Endothelial cell (in vitro differentiated cells): Measurements from ENCODE around the gene NUMA1. TPM values are rescaled to one million over a fixed set of nuclear protein-coding genes. Genes with fewer than 3 reads are reported as not detected.

Source experiments
- DNase-seq: peaks from one replicate; pipeline ENCODE4 v3.0.0; 2021; ENCODE audit warnings: low spot score
- H3K27ac Mint-ChIP-seq: one replicate; pipeline ENCODE4 v1.8.0; 2021; ENCODE audit warnings: mixed read lengths, inconsistent platforms; ENCODE audit not compliant: unreplicated experiment
- H3K27me3 Mint-ChIP-seq: one replicate; pipeline ENCODE4 v1.8.0; 2021; ENCODE audit warnings: mild to moderate bottlenecking, moderate library complexity, mixed read lengths, inconsistent platforms; ENCODE audit not compliant: unreplicated experiment
- H3K36me3 Mint-ChIP-seq: one replicate; pipeline ENCODE4 v1.8.0; 2021; ENCODE audit warnings: mild to moderate bottlenecking, low read depth, mixed read lengths, inconsistent platforms; ENCODE audit not compliant: unreplicated experiment
- H3K4me1 Mint-ChIP-seq: one replicate; pipeline ENCODE4 v1.8.0; 2021; ENCODE audit warnings: mild to moderate bottlenecking, mixed read lengths, inconsistent platforms; ENCODE audit not compliant: unreplicated experiment
- H3K4me3 Mint-ChIP-seq: one replicate; pipeline ENCODE4 v1.8.0; 2021; ENCODE audit warnings: mild to moderate bottlenecking, mixed read lengths, inconsistent platforms; ENCODE audit not compliant: unreplicated experiment
- H3K9me3 Mint-ChIP-seq: one replicate; pipeline ENCODE4 v1.8.0; 2021; ENCODE audit warnings: mixed read lengths, inconsistent platforms; ENCODE audit not compliant: unreplicated experiment
- total RNA-seq: library from RNA; stranded (reverse); fragmentation: NEBNext Ultra II Directional; extraction: Animal tissue kit (Norgen Biotek cat#: 25700); gene quantifications from one replicate; pipeline ENCODE4 v1.2.1, GENCODE V29; 2021; ENCODE audit not compliant: unreplicated experiment
- TF ChIP-seq, protein P1 (sequence below): fragments of 200-600 bp; sonication (generic); IDR thresholded peaks from one replicate; pipeline ENCODE4 v1.5.0; 2021; ENCODE audit warnings: antibody characterized with exemption; ENCODE audit not compliant: unreplicated experiment

Gene NUMA1
- total RNA-seq, 1 donor from 2014 or later = 173 TPM

DNA sequence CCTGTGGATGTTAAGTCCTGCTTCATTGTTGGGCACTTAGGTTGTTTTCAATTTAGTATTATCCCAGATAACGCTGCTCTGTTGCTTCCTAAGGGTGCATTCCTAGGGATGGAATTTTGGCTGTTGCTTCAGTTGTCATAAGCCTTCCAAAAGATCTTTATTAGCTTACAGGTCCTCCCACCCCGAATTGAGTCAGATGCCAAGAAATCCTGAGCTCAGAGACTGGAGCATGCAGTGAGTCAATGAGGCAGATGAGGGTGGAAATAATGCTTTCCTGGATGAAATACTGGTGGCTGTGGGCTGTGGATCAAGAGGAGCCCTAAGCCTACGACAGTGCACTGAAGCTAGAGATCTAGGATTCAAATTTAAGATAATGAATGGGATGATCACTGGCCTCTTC is 92.3 kb downstream of the NUMA1 start:
- no peak overlapping the region for H3K4me3 Mint-ChIP-seq
- H3K36me3 Mint-ChIP-seq = peaks cover 8% of the 10 kb centered on the region
- TF ChIP-seq, protein P1, sequence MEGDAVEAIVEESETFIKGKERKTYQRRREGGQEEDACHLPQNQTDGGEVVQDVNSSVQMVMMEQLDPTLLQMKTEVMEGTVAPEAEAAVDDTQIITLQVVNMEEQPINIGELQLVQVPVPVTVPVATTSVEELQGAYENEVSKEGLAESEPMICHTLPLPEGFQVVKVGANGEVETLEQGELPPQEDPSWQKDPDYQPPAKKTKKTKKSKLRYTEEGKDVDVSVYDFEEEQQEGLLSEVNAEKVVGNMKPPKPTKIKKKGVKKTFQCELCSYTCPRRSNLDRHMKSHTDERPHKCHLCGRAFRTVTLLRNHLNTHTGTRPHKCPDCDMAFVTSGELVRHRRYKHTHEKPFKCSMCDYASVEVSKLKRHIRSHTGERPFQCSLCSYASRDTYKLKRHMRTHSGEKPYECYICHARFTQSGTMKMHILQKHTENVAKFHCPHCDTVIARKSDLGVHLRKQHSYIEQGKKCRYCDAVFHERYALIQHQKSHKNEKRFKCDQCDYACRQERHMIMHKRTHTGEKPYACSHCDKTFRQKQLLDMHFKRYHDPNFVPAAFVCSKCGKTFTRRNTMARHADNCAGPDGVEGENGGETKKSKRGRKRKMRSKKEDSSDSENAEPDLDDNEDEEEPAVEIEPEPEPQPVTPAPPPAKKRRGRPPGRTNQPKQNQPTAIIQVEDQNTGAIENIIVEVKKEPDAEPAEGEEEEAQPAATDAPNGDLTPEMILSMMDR = no peak
- H3K9me3 Mint-ChIP-seq = no peaks in the 10 kb centered on the region
- no peak for DNase-seq
- H3K4me1 Mint-ChIP-seq = no peaks in the 10 kb centered on the region
- H3K27me3 Mint-ChIP-seq = peaks cover 3% of the 10 kb centered on the region
- H3K27ac Mint-ChIP-seq = no peak overlapping the region

- Mint-ChIP-seq H3K27me3 (peaks cover 3% of the 10 kb centered on the region), H3K27ac (no peak overlapping the region), H3K9me3 (no peaks in the 10 kb centered on the region), H3K36me3 (peaks cover 6% of the 10 kb centered on the region), H3K4me1 (no peaks in the 10 kb centered on the region), H3K4me3 (no peak overlapping the region)
- no peak for DNase-seq
- TF ChIP-seq, protein P1 = no peak
Measured at GRCh38 chr11:71987521-71987920, 92.8 kb downstream of the NUMA1 start.

GRCh38 chr11:71986131-71986530 is 94.2 kb downstream of the NUMA1 start:
- H3K4me1 Mint-ChIP-seq = no peaks in the 10 kb centered on the region
- H3K27ac Mint-ChIP-seq = no peak overlapping the region

GRCh38 chr11:71979602-71980001 is 100.7 kb downstream of the NUMA1 start:
- H3K9me3 Mint-ChIP-seq = no peaks in the 10 kb centered on the region
- DNase-seq = no peak
- H3K4me1 Mint-ChIP-seq = no peaks in the 10 kb centered on the region
- H3K36me3 Mint-ChIP-seq = peaks cover 6% of the 10 kb centered on the region
- TF ChIP-seq, protein P1 = no peak
- H3K27ac Mint-ChIP-seq = no peak overlapping the region
- no peaks in the 10 kb centered on the region for H3K27me3 Mint-ChIP-seq
- H3K4me3 Mint-ChIP-seq = no peak overlapping the region

More at GRCh38 chr11:71986131-71986530, 94.2 kb downstream of the NUMA1 start:
- DNase-seq = no peak
- H3K4me3 Mint-ChIP-seq = no peak overlapping the region
- H3K27me3 Mint-ChIP-seq = peaks cover 3% of the 10 kb centered on the region
- peaks cover 6% of the 10 kb centered on the region for H3K36me3 Mint-ChIP-seq
- TF ChIP-seq, protein P1 = no peak
- H3K9me3 Mint-ChIP-seq = no peaks in the 10 kb centered on the region

GRCh38 chr11:71979094-71979493 is 101.2 kb downstream of the NUMA1 start:
- no peak for DNase-seq
- Mint-ChIP-seq H3K27me3 (no peaks in the 10 kb centered on the region), H3K9me3 (no peaks in the 10 kb centered on the region), H3K27ac (no peak overlapping the region), H3K4me3 (no peak overlapping the region), H3K36me3 (peaks cover 6% of the 10 kb centered on the region), H3K4me1 (no peaks in the 10 kb centered on the region)
- TF ChIP-seq, protein P1 = no peak
